Inflammatory macrophage treated with lipopolysaccharide for 1 hour (primary cell): ENCODE measurements around the gene BIRC5.
A peak's percentile ranks its signal among the peaks of the same experiment; 100 is the strongest.
"Not testable (repeated sequence)": the region's sequence is repeated elsewhere in the genome, so short reads cannot be mapped to it uniquely, and the experiment has no call there.

Experiments
- DNase-seq, 2 donors: peaks; one replicate each; pipeline ENCODE4 v3.0.0-alpha.2; 2020 to 2022

The BIRC5 gene

DNA sequence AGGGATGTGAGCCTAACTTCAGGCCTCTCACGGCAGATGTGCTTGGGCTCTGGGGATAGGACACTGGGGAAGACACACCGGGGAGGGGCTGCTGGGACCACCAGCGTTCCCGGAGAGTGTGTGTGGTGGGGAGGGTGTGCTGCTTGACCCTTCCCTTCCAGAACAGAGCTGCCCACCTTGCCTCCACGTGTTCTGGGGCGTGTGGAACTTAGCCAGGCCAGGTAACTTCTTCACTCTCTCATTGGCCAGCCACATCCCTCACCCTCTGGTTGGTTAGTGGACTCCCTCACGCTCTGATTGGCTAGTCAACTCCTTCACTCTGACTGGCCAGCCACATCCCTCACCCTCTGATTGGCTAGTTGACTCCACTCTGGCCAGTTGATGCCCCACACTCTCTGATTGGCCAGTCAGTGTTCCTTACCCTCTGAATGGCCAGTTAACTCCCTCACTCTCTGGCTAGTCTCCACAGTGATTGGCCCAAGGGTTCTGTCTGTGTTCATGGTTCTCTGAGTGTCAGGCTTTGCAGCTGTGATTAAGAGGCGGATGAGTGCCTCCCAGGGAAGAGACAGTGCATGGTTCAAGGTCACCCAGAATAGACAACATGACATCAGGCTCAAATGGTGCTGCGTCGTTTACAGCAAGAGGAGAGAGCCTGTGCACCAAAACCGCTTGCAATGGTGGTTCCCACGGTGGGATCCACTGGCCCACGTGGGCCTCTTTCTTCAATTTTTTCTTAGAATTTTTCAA lies 27.4 kb downstream of the BIRC5 start:
- DNase-seq: peak in 1 of 2 donors; percentile 26

DNA sequence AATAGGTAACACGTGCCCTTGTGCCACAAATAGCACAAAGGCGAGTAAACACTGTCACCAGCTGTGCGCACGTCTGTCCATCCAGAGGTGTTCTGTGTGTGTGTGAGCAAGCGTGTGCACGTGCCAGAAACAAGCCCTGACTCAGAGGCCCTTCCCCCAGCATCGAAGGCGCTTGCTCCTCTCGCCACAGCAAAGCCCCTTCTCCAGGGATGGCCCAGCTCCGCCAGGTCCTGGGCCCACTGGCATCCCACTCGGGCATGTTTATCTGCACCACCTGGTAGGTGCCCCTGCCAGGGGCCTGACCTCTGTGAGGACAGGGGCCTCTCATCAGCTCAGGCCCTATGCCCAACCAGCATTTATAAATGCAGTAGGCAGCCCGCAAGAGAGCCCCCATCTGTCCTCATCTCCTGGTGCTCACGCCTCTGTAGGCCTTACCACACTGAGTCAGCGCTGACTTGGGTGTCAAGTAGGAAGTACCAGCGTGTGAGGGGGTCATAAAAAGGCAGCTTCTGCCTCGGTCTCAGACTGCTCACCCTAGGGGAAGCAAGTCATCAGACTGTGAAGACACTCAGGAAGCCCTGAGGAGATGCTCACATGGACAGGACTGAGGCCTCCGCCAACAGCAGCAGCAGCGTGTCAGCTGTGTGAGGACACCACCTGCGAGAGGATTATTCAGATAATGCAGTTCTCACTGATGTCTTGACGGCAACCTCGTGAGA lies 28.1 kb downstream of the BIRC5 start:
- peak; percentile 72 to 96 for DNase-seq

DNA sequence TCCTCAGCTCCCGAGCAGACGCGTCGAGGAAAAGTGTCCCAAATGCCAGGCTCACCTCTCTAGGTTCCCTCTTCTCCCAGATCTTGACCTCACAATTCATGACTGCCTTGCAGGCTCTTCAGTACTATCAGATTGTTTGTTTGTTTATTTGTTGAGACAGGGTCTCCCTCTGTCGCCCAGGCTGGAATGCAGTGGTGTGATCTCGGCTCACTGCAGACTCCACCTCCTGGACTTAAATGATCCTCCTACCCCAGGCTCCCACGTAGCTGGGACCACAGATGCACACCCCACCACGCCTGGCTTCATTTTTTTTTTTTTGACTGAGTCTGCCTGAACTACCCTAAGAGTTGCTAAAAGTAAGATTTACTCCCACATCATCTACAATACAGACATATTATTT lies 33.3 kb downstream of the BIRC5 start:
- no peak for DNase-seq

DNA sequence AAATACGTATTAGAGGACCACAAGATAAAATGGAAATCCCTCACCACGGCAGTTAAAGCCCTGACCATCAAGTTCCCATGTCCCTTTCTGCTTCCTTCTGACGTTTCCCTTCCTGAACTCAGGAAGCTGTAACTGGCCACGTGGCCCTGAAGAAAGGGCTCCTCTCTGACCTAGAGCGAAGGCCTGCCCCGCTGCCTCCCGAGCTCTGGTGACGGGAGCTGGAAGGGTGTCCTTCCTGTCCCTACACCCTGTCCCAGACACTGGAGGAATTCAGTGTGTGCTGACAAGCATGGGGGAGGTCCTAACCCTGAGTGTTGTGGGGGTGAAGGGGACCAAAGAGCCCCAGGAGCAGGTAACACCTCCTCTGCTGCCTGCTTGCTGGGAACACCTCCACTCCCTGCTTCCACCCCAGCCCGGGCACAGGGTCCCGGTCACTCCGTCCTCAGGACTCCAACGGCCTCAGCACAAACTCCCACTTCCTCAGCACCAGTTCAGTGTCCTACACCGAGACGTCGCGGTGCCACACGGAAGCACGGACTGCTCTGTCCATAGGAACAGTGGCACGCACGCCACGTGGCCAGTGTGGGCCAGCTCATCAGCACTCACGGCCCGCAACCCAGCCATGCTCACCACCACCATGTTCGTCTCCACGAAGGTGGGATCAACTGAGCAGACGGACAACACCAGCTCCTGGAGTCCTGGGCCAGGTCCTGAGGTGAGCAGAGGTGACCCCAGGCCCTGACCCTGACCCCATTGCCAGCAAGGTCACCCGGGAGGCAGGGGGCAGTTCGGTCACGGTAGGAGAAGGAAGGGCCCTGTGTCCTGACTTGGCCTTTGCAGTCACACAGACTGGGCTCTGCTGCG lies 34.2 kb downstream of the BIRC5 start:
- DNase-seq: no peak

DNA sequence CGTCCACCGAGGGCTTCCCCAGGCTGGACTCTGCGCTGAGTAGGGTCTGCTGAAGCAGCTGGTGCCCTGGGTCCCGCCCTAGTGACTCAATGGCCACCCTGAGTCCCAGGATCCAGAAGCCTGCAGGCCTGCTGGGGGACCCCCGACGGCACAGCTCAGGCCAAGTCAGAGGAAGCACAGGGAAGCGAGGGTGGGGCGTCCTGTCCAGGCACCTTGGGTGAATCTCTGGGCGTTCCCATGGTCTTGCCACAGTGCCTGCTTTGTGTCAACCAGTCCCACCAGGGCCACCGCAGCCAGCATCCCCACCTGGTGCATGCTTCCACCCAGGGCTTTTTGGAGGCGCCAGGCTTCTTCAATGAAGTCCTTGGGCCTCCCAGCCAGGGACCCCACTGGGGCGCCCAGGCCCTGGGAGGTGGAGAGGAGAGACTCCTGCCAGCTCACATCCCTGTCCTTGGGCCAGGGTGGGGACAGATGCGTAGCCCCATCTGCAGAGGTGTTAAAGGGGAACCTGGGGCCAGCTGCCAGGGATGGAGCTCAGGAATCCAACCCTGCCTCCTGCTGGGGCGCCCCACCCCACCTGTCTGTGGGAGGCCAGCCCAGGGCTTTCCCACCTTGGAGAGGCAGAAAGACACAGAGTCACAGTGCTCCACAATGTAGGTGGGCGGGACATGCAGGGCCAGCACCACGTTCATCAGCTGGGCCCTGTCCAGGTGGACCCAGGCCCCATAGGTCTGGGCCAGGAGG lies 35.2 kb downstream of the BIRC5 start:
- no peak for DNase-seq

DNA sequence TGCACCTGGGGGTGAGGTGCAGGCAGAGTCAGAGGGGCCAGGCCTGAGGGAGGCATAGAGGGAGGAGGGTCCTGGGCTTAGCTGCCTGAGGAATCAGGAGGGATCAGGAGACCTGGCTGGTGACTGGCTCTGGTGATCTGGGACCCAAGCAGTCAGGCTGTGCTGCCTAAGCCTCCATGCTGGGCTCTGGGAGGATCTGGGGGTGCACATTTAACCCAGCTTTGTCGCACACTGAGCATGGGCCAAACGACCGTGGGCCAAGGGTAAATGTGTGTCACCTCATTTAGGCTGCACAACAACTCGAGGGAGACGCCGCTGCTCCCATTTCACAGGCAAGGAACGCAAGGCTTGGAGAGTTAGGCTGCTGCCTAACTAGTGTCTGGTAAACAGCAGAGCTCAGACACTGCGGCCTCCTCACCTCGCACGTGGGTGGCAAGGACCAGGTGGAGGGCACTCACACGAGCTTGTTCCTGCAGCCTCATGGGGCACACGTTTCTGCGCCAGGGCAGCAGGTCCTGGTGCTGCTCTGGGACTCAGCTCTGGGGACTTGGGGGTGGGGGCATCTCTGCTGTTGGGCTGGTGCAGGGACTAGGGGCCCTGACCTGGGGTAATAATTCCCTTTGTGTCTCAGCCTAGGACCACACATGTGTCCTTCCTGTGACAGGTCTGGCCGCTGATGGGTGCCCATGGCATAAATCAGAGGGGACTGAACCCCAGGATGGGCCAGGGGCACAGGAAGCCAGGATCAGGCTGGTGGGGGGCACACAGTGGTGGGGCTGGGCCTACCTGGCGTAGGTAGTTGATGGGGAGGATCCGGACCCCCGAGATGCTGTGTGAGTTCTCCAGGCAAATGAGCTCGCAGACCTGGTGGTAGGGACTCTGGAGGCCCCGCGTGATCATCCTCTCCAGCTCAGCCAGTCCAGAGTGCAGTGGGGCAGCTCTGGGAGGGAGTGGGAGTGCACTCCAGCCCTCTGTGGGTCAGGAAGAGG lies 36.1 kb downstream of the BIRC5 start:
- DNase-seq: no peak

DNA sequence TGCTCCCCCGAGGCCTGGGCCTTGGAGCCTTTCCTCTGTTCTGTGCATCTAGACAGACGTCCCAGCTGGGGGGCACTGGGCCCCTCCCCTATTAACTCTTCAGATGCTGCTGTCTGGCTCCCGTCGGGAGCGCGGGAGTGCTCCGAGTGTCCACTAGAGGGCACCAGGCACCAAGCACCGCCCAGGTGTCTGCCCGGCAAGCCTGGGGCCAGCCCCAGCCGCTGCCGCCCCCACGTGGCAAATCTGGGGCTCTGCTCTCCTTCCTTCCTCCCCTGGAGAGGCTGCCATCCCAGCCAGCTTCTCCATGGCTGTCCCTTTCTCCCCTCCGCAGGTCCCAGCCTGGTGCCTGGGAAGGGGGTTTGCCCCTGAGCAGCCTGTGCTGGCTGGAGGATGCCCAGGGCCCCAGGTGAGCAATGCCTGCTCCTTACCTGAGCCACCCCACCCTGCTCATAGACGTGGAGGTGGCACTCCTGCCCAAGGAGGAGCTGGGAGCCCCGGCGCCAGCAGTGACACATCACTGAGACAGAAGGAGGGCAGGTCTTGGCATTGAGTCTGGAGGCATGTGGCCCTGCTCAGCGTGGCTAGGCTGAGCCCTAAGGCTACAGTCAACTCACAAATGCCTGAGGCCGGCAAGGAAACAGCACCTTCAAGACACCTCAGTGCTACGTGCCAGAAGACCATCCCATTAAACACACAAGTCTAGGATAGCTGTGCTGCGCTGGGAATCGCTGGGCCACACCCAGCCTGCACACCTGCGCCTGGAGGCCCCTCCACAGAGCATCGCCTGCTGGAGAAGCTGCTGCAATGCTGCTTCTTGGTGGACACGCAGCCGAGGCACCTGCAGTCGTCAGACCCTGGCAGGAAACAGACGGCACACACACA lies 37.1 kb downstream of the BIRC5 start:
- peak; percentile 73 to 91 for DNase-seq

DNA sequence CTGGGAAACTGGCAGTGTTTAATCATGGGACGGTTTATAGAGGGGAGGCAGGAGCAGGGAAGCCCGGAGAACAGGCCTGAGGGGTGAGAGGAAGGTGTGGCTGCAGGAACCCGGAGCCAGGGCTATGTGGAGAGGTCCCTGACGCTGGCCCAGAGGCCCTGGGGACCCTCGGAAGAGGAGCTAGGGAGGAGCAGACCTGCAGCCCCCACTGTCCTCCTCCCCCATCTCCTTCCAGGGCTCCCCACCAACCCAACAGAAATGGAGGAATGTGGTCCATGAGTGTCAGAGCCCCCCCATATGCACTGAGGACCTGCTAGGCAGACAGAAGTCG lies 37.7 kb downstream of the BIRC5 start:
- no peak for DNase-seq

DNA sequence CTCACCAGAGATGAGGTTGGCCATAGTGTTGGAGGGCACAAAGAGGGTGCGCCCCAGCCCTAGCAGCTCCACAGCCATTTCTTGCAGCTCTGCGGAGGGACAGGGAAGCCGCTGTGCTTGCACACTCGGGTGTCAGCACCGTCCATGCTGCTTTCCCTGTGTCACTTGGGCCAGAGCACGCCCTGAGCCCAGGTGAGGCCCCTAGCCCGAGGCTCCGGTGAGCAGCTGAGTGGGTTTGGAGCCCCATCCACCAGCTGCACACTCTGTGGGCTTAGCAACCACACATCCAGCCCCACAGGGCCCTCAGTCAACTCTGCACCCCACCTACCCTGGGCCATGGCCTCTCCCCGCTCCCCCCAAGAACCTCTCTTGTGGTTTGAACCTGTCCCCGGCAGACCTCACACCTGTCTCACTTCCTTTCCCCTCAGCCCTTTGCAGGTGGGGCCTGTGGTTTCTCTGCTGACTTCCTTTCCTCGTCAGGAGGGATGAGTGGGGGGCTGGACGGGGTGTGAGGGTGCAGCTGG lies 38.1 kb downstream of the BIRC5 start:
- DNase-seq: no peak

DNA sequence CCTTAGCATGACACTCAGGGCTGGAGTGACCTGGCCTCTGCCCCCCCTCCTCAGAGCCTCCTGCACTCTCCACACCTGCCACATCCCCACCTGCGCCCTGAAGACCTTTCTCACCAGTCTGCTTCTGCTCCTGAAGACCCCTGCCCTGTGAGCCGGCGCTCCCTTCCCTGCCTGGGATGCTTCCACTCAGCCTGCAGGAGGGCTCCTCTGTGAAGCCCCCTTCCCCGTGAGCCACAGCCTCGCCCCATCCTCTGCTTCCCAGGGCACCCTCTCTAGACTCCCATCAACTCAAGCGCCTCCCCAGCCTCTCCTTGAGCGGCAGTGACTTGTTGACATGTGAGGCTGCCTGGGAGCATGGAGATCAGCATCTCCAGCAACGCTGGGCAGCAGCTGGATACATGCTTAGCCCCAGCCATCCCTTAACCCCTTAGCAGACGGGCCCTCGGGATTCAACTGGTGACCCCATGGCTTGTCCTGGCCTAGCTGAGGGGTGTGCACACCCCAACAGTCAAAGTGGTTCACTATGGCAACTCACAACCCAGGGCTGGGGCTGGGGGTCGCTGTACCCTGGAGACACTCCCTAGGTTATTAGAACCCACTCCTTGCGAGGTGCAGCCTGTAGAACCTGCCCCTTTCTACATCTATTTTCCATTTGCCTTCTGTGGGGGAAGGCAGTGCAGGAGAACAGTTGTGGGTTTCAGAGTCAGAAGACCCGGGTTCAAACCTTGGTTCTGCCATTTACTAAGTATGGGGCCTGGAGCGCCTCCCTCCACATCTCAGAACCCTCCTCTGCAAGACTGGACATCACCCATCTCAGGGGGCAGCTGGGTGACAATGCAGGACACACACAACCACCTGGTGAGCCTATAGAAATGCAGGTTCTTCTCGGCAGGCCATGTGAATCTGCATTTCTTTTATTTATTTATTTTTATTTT lies 38.9 kb downstream of the BIRC5 start:
- DNase-seq: no peak

DNA sequence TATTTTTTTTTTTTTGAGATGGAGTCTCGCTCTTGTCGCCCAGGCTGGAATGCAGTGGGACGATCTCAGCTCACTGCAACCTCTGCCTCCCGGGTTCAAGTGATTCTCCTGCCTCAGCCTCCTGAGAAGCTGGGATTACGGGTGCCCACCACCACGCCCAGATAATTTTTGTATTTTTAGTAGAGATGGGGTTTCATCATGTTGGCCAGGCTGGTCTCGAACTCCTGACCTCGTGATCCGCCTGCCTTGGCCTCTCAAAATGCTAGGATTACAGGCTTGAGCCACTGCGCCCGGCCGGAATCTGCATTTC lies 39.5 kb downstream of the BIRC5 start:
- DNase-seq: not testable (repeated sequence)

DNA sequence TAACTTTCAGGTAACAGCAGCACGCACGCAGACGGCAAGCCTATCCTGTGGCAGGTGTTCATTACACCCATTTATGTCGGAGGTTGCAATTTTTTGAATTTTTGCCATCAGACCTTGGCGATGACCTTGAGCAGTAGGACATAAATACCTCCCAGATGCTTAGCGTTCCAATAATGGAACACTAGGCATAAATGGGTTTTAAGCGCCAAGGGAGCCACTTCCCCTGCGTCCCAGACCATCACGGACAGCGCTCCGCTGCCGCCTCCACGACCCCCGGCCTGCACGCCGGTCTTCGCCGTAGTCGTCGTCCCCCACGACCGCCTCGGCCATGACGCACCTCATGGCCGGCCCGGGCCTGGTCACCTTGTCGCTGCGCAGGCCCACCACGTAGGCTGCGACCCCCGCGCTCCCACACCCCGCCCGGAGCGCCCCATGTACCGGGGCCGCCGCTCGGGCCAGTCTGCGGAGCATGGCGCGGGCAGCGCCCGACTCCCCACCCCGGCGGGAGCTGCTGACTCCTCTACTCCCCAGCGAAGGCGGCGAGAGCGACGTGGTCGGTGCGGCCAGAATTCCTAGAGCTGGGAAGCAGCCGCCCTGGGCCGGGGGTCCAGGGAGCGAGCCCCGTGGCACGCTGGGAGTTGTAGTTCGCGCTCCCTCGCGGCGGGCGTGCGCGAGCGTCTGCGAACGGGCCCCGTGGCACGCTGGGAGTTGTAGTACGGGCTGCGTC lies 40.1 kb downstream of the BIRC5 start:
- DNase-seq: peak; percentile 63 to 83

DNA sequence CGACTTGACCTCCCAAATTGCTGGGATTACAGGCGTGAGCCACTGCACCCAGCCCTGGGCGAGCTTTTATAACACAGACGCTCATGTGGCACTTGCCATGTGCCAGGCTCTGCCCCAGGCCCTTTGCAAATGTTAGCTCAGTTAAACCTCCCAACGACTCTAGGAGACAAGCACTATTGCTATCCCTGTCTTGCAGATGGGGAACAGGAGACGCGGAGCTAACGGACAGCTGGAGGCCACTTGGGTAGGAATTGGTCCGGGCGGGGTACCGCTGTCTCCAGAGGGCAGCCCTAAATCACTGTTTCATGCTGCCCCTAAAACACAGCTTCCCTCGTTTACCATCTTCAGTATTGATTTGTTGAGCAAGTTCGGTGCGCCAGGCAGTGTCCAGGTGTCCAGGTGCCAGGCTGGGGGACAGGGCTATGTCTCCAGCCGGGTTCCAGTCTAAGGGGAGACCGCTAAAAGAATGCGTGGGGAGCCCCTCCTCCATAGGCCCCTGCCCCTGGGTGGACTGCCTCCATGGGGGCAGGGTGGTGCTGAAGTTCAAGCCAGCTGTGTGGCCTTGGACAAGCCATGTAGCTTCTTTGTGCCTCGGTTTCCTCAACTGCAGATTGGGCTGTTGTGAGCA lies 41.1 kb downstream of the BIRC5 start:
- DNase-seq: no peak

DNA sequence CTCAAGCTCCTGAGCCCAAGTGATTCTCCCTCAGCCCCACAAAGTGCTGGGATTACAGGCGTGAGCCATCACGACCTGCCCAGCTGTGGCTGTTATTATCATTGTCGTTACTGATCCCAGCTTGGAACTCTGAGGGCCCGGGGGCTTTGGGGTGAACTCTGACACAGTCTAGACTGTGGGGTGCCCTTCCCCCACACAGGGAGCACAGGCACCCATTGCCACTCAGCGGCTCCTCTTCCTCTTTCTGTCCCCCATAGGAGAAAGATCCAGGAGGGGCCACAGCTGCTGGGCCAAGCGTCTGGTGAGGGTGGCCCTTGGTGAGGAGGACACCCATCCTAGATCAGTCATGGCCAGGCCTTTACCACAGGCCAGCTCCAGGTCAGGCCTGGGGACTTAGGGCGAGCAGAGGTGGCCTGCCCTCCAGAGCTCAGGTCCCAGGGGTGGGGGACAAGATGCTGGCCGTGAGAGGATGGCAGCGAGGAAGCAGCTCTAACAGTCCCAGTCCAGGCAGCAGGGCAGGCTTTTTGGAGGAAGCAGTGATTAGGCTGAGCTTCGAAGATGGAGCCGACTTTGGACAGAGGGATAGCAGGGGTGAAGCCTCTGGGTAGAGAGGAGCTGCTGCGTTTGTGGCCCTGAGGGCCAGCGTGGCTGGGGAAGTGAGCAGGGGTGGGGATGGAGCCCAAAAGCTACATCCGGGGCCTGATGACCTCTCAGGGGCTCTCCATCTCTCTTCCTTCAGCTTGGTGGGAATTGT lies 42.1 kb downstream of the BIRC5 start:
- DNase-seq: no peak

DNA sequence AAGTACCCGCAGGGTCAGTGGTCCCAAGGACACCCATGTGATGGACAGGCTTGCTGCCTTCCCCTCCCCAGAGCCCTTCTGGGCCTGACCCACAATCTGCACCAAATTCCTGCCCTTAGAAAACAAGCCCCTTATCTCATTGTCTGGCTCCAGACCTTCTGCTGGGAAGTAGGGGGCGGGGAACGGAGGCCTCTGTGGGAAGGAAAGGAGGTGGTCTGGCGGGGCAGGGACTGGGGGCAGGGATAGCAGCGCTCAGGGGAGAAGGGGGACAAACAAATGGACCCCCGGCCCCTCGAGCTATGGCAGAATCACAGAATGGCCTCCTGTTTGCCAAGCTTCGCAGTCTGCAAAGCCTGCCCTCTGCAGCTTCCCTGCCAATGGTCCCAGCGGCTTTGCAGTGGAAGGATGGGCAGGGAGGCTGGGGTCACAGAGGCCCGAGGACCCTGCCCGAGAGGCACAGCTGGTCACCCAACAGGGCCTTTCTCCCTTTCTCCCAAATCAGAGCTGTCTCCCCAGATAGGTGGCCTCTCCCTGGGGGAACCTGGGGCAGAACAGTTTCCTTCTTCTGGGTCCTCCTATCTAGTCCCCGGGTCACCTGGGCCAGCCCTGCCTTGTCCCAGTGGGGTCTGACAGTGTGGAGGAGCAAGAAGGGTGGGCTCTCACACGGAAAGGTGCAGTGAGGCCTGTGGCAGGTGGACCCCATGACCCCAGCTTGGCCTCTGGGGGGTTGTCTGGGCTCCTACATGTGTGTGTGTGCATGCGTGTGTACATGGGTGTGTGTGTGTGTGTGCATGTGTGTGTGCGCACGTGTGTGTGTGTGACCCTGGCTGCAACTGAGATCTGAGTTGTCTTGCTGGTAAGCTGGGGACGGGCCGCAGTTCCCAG lies 42.9 kb downstream of the BIRC5 start:
- no peak for DNase-seq

DNA sequence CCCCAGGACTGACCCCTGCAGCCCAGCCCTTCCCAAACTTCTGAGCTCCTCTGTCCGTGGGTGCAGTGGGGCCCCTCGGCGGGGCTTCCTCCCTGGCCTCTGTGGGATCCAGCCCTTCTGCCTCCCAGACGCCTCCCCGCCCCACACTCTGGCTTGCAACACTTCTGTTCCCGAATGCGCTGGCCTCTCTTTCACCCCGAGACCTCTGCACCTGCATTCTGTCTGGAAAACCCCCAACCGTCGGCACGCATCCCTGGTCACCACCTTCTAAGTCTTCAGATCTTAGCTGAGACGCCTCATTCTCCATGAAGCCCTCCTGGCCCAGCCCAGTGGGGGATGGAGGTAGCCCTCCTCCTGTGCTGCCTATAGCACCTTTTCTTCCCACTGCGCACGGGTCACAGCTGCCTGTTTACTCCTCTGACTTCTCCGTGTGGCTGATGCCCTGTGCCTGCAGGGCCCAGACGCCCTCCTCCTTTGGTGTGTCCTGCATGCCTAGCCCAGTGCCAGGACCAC lies 43.8 kb downstream of the BIRC5 start:
- no peak for DNase-seq
